Kidney capillary endothelial cell (primary cell): ENCODE data around the gene MAP7D2.

Experiments
- DNase-seq: peaks from one replicate; pipeline ENCODE4 v3.0.0-alpha.2; 2018; ENCODE audit warnings: low spot score

The MAP7D2 gene

DNA sequence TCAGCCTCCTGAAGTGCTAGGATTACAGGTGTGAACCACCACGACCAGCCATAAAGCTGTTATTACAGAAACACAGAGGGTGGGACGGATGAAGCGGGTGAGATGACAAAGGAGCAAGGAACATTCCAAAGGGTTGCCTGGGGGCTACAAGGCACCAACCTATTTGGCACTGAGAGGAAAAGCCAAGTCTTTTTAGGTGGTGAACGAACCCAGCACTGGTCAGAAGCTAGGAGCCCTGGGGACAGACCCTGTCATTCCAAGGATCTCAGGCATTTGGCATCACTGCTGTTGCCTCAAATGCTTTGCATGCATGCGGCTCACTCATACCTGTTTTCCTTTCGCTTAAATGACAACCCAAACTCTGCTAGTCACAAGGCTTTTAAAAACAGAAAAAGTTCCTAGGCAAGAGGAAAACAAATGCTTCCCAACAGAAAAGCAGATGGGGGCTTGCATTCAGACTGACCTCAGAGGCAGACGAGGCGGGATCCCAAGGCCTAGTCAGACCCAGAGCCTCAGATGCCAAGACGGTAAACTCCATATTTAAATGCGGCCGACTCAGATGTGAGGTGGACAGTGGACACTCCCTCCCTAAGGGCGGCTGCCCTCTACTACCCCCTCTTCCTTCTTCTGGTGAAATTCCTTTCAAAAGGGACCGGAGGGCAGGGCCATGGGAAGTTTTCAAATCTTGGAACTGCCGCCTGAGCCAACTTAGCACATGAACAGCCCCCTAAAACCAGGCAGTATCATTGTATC is 4.5 kb downstream of the MAP7D2 start:
- DNase-seq: no peak

DNA sequence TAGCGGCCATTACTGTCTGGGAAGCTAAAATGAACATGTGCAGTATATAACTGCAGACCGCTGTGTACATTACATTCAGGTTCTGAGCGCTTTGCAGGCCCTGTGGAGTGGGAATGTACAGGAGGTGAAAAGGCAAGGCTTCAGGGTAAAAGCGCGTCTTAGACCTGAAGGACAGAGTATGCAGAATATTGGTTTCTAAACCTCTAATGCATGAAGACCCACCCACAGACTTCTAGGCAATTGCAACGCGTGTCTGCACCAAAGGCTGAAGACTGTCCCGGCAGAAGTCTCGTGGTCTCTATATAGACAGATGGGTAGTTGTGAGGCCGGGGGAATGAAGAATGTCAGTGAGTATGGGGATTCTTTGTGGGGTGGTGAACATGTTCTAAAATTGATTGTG is 5.4 kb downstream of the MAP7D2 start:
- no peak for DNase-seq

DNA sequence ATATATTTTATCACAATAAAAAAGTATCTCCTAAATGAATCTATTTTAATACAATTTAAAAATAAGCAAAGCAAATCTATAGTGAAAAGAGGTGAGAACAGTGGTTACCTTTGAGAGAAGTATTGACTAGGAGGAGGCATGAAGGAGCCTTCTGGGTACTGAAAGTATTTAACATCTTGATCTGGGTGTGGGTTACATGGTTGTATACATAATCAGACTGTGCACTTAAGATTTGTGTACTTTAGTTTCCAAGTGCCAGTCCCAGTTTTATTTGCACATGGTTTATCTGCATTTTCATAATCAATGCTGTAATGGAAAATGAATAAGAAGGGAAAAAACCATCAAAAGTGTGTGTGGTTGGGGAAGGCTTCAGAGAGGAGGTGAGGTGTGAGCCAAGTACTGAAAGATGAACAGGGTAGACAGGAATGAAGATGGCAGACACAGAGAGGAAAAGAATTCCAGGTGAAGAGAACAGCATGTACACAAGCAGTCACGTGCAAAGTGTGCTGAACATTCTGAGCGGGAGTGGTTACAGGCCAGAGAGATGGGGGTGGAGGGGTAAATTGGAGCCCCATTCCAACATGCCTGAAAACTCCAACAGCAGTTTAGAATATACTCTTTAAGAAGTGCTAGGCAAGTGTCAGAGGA is 14.6 kb downstream of the MAP7D2 start:
- DNase-seq: no peak

DNA sequence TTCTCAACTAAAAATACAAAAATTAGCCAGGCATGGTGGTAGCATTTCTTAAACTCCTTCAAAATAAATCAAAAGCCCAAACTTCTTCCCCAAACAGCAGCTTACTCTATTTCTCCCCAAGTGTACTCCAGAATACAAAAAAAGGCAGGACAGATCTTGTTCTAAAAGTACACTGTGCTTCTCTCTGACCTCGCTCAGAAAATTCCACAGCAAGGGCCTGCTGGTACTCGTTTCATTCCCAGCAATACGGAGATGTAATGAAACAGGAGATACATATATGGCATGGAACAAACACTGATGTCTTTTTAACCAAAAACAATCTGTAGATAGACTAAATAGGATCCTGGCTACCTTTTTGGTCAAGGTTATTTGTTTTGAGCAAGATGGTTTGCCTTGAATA is 25.2 kb downstream of the MAP7D2 start:
- DNase-seq: no peak

DNA sequence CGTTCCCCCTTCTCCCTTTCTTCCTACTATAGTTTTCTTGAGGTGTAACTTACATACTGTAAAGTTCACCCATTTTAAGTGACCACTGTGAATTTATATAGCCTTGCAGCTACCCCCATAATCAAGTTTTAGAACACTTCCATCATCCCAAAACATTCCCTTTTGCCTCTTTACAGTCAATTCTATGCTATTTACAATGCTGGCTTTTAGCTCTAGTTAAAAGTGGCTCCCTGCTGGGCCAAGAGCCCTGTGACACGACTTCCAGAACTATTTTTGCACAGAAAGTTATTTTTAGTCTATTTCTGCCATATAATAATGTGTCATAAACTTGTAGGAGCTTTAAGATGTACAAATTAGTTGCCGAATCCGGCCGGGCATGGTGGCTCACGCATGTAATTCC is 26.9 kb downstream of the MAP7D2 start:
- DNase-seq: no peak

DNA sequence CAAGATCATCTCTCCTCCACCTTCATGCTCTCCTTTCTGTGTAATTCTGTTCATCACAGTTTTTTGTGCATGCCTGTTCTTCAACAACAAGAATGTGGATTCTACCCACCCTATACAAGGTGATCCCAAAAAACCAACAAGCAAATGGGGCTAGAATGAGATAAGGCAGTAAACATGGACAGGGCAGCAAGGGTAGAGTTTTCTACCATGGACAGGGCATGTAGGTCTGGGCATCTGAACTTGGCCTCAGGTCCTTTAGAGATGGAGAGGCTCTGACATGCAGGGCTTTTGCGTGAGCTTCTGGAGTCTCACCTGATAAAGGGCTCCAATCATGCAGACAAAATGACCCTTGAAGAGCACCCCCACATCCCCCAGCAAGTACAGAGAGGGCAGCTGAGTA is 36.4 kb downstream of the MAP7D2 start:
- DNase-seq: no peak

DNA sequence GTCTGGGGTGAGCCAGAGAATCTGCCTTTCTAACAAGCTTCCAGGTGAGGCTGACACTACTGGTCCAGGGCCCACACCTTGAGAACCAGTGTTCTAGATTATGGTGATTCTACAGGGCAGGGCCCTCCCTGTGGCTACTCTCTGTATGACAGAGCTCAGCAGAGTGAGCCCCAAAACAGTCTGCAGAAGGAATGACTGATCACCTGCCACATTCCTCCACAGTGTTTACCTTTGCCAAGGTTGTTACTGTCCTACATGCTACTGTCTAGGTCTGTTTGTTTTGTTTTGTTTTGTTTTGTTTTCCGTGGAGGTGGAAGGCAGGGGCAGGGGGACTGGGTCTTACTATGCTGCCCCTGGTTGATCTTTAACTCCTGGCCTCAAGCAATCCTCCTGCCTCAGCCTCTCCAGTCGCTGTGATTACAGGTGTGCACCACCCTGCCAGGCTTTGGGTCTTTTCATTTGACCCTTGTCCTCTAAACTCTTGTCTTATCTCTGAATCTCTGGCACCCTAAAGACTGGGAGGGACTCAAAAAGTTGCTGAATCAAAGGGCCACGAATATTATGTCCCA is 45.1 kb downstream of the MAP7D2 start:
- DNase-seq: no peak

DNA sequence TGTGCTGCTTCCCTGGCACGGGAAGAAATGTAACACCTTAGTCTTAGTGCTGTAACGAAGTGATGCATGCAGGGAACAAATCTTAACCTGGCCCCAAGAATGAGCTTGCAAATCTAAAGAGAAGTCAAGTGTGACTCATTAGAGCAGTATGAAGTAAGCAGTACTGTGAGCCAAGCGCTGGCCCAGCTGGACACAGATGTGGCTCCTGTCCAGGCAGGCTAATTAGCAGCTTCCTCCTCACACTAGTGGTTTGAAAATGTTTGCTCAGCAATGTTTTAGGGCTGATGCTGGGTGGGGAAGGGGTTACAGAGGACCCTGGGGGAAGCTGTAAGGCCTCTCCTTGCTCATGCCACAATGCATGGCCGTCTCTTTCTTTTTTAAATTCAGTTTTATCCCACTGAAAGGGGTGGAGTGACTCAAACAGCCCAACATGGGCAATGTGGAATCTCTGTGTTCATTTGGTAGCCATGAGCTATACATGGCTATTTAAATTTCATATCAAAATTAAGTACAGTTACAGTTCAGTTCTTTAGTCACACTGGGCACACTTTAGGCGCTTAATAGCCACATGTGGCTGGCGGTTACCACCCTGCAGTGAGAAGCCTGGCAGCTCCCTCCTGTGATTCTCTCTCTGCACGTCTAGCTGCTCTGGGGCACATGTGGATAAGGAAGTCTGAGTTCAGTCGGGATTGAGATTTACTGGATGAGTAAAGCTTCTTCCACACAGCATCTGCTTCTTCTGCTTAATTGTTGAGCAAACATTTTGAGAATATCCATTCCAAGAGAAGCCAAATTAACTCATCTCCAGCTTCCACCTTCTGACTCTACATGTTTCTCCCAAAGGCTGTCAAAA is 48.8 kb downstream of the MAP7D2 start:
- DNase-seq: peak; percentile 59

DNA sequence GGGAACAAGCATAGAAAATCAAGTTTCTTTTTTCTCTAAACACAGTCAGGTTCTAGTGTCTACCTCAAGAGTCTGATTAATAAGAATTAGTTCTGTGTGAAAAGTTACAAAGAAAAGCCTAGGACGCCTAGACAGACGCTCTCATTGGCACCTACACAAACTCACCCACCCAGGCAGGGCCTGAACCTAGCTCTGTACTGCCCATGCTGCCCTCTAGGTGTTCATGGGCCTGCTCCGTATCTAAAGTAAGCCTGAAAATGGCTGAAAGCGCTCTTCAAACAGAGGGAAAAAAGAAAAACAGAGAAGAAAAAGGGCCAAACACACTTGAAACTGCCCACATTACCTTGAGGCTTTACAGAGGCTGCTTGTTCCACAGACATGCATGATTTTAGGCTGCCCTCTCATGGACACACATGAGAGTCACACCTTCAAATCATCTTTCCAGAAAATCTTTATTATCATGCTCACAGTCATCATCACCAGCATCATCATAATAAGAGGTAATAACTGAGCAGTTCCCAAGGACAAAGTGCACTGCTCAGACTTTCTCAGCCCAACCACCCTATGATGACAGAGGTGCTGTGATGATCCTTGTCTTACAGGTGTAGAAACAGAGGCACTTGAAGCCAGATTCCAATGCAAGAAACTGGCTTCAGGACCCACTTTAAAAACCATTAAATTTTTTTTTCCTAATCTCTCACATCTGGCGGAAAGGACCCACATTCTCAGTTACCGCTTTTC is 49.6 kb downstream of the MAP7D2 start:
- peak; percentile 30 for DNase-seq

DNA sequence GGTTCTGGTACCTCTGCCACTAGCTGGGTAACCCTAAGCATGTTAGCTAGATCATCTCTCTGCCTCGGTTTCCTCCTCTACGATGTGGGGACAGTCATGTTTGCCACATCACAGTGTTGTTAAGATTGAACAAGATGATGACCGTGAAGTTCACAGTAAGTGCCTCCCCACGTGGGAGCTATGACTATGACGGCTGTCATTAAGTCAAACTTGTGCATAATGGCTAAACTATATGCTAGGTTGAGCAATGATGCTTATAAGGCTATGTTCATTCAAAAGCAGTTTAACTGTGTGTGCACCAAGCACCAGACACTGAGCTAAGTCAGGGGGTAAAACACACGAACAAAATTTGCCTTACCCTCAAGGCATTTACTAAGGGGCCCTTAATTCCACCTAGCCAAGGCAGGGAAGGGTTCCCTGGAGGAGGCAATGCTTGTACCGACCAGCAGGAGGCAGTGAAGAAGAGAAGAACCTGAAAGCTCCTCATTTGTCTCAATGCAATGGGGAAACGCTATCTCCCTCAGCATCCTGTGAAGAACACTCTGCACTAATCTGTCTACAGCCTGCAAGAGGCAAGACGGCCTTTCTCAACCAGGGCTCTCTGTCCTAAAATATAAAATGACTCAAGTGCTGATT is 52.9 kb downstream of the MAP7D2 start:
- no peak for DNase-seq

DNA sequence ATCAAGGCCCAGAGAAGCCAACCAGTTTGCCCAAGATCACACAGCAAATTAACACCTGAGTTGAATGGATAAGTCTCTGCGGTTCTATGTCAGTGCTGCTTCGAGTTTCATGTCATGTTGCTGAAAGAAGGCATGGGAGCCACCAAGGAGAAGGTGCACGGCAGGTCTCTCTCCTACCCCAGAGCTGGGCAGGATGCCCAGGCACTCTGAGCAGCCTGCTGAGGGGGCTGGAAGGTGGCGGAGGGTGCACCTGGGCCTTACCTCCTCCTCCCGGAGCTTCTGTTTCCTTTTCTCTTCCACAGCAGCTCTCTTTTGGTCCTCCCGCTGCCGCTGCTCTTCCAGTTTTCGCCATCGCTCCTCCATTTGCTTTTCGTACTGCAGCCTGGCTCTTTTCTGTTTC is 53.6 kb downstream of the MAP7D2 start:
- no peak for DNase-seq

DNA sequence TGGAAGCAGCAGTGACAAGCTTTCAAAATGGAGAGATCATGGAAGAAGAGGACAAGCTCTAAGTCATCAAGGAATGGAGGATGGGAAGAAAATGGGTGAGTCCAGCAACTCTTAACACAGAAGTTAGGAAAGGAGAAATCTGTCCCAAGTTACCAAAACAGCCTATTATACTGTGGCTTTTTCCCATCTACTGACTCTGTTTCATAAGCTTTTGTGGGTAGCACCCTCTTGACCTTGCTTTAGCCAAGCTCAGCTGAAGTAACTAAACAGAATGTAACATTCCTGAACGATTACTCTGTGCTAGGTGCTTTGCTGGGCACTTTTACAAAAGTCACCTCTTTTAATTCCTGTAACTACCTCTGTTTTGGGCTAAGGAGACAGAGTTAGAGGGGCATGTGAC is 54.9 kb downstream of the MAP7D2 start:
- no peak for DNase-seq

DNA sequence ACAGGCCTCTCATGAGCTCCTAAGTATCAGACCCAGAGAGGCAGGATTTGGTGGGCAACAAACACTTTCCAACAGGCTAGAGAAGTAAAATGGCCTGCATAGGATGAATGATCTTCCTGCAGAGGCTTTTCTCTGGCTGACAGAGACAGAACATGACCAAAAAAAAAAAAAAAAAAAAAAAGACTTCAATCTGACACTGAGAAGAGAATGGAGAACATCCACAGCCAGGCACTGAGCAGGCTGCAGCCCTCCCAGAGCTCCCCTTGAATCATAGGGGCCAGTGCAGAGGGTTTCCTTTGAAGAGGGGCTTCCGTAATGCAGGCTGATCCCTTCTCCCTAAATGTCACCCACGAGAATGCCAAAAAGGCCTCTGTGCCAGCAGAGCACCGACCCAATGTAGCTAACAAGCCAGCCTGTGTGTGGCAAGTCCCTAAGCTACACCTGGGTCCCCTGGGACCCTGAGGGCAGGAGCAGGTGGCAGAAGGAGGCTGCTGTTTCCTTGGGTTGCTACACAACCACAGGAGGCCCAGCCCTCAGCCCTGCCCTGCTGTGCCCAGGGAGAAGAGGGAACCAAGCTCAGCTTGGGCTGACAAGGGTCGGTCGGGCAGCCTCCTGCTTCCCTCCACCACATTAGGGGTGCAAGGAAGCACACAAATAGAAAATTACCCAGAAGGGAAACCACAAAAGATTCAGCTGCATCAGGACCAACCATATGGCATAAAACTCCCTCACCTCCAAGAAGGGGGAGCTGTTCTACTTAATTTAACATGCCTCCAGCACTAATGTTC is 55.6 kb downstream of the MAP7D2 start:
- DNase-seq: no peak

DNA sequence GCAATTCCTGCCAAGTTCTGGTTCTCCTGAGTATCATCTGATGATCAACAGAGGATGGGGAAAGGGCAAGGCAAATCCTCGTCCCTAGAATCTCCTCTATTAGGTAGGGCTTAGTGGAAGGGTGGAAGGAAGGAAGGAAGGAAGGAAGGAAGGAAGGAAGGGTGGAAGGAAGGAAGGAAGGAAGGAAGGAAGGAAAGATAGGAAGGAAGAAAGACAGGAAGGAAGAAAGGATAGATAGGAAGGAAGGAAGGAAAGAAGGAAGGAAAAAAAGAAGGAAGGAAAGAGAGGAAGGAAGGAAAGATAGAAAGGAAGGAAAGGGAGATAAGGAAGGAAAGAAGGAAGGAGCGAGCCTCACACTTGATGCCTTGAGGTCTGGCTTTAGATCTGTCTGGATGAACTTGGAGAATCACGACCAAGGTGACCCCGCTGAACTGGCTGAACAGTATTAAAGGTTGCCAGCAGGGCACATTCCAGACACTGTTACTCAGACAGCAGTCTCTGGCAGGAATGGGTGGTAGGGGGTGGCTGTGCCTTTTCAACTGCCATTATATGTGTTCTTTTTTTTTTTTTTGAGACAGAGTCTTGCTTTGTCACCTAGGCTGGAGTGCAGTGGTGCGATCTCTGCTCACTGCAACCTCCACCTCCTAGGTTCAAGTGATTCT is 57.1 kb downstream of the MAP7D2 start:
- no peak for DNase-seq

DNA sequence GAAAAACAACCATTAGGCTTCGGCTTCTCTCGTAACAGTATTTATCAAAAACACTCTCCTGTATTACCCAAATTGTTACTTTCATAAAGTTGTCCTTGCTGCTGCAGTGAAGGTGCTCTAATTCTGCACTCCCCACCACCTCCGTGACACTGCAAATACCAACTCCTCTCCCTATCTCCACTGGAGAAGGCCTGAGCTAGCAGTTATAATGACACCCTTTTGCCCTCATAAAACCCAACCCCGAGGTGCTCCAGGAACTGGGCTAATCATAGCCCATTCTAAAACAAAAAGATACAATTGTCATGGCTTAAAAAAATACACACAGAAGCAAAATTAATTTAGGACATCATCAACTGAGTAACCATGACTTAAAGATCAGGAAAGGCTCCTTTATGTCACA is 59.2 kb downstream of the MAP7D2 start:
- no peak for DNase-seq

DNA sequence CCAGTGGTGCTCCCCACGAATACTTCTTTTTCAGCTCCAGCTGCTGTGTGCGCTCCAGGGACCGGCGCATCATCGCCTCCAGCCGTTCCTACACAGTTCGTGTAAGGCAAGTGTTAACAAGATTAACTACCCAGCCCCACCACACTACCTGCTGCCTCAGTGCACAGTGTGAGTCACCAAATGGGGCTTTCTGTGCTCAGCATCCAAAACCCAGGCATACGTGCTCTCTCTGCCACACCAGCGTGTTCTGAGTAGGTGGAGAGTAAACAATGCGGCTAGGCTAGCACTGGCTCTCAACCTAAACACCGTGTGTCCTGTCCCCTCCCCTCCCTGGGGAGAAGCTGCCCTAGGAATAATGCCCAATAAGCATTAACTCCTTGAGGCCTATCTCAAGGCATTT is 60.0 kb downstream of the MAP7D2 start:
- no peak for DNase-seq

DNA sequence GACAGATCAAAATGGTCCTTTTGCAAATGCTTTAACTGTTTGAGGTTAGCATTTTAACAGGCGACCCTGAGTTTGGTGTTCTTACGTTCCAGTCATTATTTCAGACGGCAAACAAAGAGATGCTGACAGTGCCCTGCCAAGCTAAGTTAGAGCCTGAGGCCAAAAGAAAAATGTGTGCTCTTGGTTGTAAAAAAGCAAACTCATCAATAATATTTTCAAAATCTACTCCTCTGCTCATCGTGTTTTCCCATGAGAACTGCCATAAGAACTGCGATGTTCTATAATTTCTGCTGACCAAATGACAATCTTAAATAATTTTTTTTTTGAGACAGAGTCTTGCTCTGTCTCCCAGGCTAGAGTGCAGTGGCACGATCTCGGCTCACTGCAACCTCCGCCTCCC is 63.2 kb downstream of the MAP7D2 start:
- no peak for DNase-seq

DNA sequence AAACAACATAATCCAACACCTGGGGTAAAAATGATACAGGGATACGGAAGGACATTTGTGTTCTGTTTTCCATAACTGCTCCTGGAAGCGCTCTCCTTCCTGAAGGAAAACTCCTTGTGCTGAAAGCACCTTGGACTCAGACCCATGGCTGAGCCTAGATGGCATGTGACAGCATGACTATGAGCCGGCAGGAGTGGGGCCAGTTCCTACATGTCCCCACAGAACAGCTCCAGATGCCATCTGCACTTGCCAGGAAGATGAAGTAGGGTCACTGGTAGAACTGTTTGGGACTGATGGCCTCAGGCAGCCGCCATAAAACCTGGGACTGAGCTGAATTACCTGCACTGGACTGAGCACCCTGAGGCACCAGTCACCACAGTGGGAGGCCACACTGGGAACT is 69.8 kb downstream of the MAP7D2 start:
- DNase-seq: no peak

DNA sequence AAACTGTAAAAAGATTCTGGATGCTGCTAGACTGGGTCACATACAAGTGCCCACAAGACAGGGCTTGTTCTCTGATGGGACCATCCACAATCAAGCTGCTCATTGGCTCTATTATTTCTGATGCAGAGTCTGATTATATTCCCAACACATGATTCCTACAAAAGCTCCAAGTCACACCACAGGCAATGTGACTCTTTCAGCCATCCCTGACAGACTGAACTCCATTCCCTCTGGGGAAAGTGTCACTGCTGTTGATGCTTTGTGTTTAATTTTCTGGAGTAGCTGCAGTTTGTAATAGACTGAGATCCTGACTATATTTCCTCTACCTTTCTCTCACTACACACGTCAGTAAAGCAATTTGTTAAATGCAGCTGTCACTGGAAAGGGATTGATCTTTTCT is 70.5 kb downstream of the MAP7D2 start:
- no peak for DNase-seq

DNA sequence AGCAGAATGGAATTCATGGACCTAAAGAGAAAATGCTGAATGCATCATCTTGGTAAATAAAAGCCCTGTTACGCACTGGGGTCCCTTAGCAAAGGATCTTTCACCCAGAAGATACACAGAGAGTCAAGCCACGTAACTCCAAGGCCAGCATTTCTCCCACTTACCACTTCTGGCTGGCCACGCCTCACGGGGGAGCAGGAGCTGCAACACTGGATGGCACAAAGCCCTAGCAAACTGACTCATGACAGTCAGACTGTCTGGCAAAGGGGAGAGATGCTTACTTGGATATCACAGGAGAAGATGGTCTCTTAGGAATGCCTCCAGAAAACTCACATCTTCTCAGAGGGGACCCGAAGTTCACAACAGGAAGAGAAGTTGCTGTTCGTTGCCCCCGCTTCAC is 74.5 kb downstream of the MAP7D2 start:
- DNase-seq: no peak
